Upper lobe of right lung (tissue), 1 donor: Measurements from ENCODE around the gene IGF1R. TPM values are rescaled to one million over a fixed set of nuclear protein-coding genes. Genes with fewer than 3 reads are reported as not detected.

ENCODE experiments used
- ATAC-seq: fragments of 200-7000 bp; cut with Tn5 transposase; one replicate; pipeline ENCODE4 v1.9.1; 2020; ENCODE audit warnings: mild to moderate bottlenecking, moderate library complexity
- DNase-seq: peaks from one replicate; pipeline ENCODE4 v3.0.0-alpha.2; 2020
- H3K27ac ChIP-seq: fragments of 200-600 bp; one replicate; pipeline ENCODE4 v1.8.0; 2022
- H3K27me3 ChIP-seq: fragments of 200-600 bp; one replicate; pipeline ENCODE4 v1.8.0; 2022; ENCODE audit warnings: mild to moderate bottlenecking
- H3K36me3 ChIP-seq: fragments of 200-600 bp; one replicate; pipeline ENCODE4 v1.8.0; 2022
- H3K4me1 ChIP-seq: fragments of 200-600 bp; one replicate; pipeline ENCODE4 v1.8.0; 2022
- H3K4me3 ChIP-seq: fragments of 200-600 bp; one replicate; pipeline ENCODE4 v1.8.0; 2022; ENCODE audit warnings: mild to moderate bottlenecking
- H3K9me3 ChIP-seq: fragments of 200-600 bp; one replicate; pipeline ENCODE4 v1.8.0; 2022
- intact Hi-C: fragments of 100-400 bp; cut with DNase I; formaldehyde crosslinking; loops from one replicate; pipeline ENCODE4 v1.11.0; 2022
- total RNA-seq: library from RNA; stranded (reverse); fragmentation: NEBNext Ultra II Directional; extraction: Animal tissue kit (Norgen Biotek cat#: 25700); gene quantifications from one replicate; pipeline ENCODE4 v1.2.1, GENCODE V29; 2021
- TF ChIP-seq, protein P1 (sequence below): fragments of 200-600 bp; IDR thresholded peaks from one replicate; pipeline ENCODE4 v1.8.0; 2022; ENCODE audit warnings: antibody characterized with exemption
- donor health status: DM: no; HTN: yes; CAD: no; lungs with severe emphysema.

The IGF1R gene
- total RNA-seq, 1 donor from 2014 or later = 40.0 TPM

GRCh38 chr15:98927996-98928395 is 279.7 kb downstream of the IGF1R start:
- H3K4me1 ChIP-seq = peaks cover 8% of the 10 kb centered on the region
- no peaks in the 10 kb centered on the region for H3K27me3 ChIP-seq
- H3K9me3 ChIP-seq = no peaks in the 10 kb centered on the region
- DNase-seq (no peak), ATAC-seq (no peak)
- no peak overlapping the region for H3K4me3 ChIP-seq
- peaks cover 45% of the 10 kb centered on the region for H3K36me3 ChIP-seq
- H3K27ac ChIP-seq = peak overlapping the region; percentile 1
- intact Hi-C loops = no loop called here
- TF ChIP-seq, protein P1, sequence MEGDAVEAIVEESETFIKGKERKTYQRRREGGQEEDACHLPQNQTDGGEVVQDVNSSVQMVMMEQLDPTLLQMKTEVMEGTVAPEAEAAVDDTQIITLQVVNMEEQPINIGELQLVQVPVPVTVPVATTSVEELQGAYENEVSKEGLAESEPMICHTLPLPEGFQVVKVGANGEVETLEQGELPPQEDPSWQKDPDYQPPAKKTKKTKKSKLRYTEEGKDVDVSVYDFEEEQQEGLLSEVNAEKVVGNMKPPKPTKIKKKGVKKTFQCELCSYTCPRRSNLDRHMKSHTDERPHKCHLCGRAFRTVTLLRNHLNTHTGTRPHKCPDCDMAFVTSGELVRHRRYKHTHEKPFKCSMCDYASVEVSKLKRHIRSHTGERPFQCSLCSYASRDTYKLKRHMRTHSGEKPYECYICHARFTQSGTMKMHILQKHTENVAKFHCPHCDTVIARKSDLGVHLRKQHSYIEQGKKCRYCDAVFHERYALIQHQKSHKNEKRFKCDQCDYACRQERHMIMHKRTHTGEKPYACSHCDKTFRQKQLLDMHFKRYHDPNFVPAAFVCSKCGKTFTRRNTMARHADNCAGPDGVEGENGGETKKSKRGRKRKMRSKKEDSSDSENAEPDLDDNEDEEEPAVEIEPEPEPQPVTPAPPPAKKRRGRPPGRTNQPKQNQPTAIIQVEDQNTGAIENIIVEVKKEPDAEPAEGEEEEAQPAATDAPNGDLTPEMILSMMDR = no peak

DNA sequence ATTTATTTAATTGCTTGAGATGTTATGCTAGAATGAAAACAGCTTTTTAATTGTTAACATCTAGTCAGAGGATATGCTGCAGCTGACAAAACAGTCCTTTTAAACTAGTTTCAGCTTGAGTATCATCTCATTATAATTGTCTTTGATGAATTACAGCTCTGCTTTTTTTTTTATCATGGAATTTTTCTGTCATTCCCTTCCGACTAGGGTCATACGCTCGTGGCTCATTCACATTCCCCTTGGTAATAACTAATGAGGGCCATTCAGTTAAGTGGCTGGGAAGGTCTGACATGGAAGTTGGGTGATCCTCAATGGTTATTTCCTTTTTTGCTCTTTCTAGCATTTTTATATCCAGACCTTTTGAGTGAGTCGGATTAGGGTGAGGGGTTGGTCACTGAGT is 282.2 kb downstream of the IGF1R start:
- ATAC-seq (no peak), DNase-seq (no peak)
- no peaks in the 10 kb centered on the region for H3K27me3 ChIP-seq
- intact Hi-C loops = no loop called here
- H3K27ac ChIP-seq = no peak overlapping the region
- no peaks in the 10 kb centered on the region for H3K4me1 ChIP-seq
- TF ChIP-seq, protein P1 = no peak
- H3K4me3 ChIP-seq = no peak overlapping the region
- peaks cover 55% of the 10 kb centered on the region for H3K36me3 ChIP-seq
- no peaks in the 10 kb centered on the region for H3K9me3 ChIP-seq

DNA sequence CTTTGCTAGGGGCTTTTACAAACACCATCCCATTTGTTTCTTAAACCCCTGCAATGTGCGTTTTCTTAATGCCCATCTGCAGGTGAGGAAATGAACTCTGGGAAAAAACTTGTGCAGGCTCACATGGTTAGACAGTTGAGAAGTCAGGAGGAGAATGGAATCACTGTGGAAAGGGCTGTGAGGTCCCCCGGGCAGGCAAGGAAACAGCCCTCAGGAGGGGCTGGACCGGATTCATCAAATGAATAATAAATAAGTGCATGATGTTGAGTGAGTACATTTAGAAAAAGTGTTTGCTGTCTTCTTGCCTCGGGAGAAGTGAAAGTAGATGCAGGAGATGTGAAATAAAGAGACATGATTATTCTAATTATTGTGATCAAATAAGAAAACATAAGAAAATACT is 282.7 kb downstream of the IGF1R start:
- intact Hi-C loops = no loop called here
- ATAC-seq = no peak
- H3K27ac ChIP-seq = no peak overlapping the region
- no peaks in the 10 kb centered on the region for H3K9me3 ChIP-seq
- TF ChIP-seq, protein P1 = no peak
- no peak overlapping the region for H3K4me3 ChIP-seq
- no peaks in the 10 kb centered on the region for H3K4me1 ChIP-seq
- H3K27me3 ChIP-seq = no peaks in the 10 kb centered on the region
- peaks cover 57% of the 10 kb centered on the region for H3K36me3 ChIP-seq
- no peak for DNase-seq

DNA sequence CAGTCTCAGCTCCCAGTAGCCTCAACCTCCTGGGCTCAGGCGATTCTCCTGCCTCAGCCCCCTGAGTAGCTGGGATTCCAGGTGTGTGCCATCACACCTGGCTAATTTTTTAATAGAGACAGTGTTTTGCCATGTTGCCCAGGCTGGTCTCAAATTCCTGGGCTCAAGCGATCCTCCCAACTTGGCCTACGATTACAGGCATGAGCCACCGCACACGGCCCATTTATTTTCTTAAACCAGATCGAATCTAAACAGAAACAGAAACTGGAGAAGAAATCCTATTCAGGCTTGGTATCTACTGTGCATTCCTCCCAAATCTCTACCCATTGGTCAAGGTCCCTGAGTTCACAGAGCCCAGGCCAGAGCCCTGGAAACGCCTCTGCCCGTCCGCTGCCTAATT is 285.1 kb downstream of the IGF1R start:
- no peak overlapping the region for H3K4me3 ChIP-seq
- no peak for ATAC-seq
- H3K27ac ChIP-seq = no peak overlapping the region
- no peaks in the 10 kb centered on the region for H3K27me3 ChIP-seq
- no peaks in the 10 kb centered on the region for H3K4me1 ChIP-seq
- intact Hi-C loops = no loop called here
- TF ChIP-seq, protein P1 = no peak
- no peak for DNase-seq
- H3K36me3 ChIP-seq = peaks cover 66% of the 10 kb centered on the region
- H3K9me3 ChIP-seq = no peaks in the 10 kb centered on the region

DNA sequence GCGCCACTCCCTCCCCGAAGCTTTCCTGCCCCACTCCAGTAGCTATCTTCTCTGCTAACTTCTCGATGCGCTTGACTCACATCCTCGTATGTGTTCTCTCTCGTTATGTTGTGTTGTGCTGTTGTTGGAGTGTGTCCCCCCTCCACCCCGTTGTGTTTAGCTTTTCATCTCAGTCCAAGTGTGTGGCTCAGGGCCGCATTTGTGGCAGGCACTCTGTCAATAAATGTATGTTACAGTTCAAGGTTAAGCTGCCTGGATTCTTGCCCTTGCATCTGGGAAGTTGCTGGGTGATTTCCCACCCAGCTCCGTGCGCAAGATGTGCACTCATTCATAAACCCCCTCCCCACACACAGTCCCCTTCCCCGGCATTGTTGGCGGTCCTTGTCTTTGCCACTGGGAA is 287.4 kb downstream of the IGF1R start:
- DNase-seq (no peak), ATAC-seq (no peak)
- Histone ChIP-seq H3K27ac (no peak overlapping the region), H3K4me3 (no peak overlapping the region), H3K27me3 (no peaks in the 10 kb centered on the region), H3K36me3 (peaks cover 76% of the 10 kb centered on the region), H3K9me3 (no peaks in the 10 kb centered on the region), H3K4me1 (no peaks in the 10 kb centered on the region)
- TF ChIP-seq, protein P1 = no peak
- intact Hi-C loops = no loop called here

GRCh38 chr15:98937413-98938104 is 289.2 kb downstream of the IGF1R start:
- H3K9me3 ChIP-seq = no peaks in the 10 kb centered on the region
- no peak for DNase-seq
- no peaks in the 10 kb centered on the region for H3K4me1 ChIP-seq
- H3K27ac ChIP-seq = no peak overlapping the region
- intact Hi-C loops = no loop called here
- TF ChIP-seq, protein P1 = no peak
- H3K36me3 ChIP-seq = peaks cover 67% of the 10 kb centered on the region
- no peak overlapping the region for H3K4me3 ChIP-seq
- H3K27me3 ChIP-seq = no peaks in the 10 kb centered on the region
- ATAC-seq = no peak
